Measurements from ENCODE around the gene CSF3.

The CSF3 gene

DNA sequence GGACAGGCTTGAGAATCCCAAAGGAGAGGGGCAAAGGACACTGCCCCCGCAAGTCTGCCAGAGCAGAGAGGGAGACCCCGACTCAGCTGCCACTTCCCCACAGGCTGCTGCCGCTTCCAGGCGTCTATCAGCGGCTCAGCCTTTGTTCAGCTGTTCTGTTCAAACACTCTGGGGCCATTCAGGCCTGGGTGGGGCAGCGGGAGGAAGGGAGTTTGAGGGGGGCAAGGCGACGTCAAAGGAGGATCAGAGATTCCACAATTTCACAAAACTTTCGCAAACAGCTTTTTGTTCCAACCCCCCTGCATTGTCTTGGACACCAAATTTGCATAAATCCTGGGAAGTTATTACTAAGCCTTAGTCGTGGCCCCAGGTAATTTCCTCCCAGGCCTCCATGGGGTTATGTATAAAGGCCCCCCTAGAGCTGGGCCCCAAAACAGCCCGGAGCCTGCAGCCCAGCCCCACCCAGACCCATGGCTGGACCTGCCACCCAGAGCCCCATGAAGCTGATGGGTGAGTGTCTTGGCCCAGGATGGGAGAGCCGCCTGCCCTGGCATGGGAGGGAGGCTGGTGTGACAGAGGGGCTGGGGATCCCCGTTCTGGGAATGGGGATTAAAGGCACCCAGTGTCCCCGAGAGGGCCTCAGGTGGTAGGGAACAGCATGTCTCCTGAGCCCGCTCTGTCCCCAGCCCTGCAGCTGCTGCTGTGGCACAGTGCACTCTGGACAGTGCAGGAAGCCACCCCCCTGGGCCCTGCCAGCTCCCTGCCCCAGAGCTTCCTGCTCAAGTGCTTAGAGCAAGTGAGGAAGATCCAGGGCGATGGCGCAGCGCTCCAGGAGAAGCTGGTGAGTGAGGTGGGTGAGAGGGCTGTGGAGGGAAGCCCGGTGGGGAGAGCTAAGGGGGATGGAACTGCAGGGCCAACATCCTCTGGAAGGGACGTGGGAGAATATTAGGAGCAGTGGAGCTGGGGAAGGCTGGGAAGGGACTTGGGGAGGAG lies at the start of gene CSF3:
CSF3 (plus strand) TSS at position 436 of the 993 bp plus-strand sequence; CDS start at position 471, 35 bp downstream.
- no peak for DNase-seq (ENCODE audit: low read depth)

- DNase-seq (ENCODE audit: low read depth) = no peak
Measured at GRCh38 chr17:39966771-39967170, 48.5 kb upstream of the CSF3 start.

- DNase-seq (ENCODE audit: low read depth) = no peak
Measured at GRCh38 chr17:39968761-39969160, 46.5 kb upstream of the CSF3 start.

- no peak for DNase-seq (ENCODE audit: low read depth)
Measured at GRCh38 chr17:39969375-39969774, 45.9 kb upstream of the CSF3 start.

DNA sequence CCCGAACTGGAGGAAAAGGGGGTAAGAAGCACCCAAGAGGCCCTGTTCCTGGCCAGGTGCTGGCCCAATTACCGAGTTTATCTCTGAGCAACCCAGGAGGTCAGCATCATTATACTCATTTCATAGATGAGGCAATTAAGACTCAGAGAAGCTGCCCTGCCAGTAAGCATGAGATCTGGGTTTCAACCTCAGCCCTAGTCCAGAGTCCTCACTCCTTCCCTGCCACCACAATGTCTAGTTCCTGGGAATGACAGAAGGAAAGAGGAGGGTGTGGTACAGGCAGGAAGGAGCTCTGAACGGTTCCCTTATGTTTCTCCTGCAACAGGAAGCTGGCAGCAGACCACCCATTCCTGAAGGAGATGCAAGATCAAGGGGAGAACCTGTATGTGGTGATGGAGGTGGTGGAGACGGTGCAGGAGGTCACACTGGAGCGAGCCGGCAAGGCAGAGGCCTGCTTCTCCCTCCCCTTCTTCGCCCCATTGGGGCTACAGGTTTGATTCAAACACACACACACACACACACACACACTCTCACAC lies 45.0 kb upstream of the CSF3 start:
- DNase-seq (ENCODE audit: low read depth) = no peak

GRCh38 chr17:39971076-39971603 lies 44.1 kb upstream of the CSF3 start:
- no peak for DNase-seq (ENCODE audit: low read depth)

DNA sequence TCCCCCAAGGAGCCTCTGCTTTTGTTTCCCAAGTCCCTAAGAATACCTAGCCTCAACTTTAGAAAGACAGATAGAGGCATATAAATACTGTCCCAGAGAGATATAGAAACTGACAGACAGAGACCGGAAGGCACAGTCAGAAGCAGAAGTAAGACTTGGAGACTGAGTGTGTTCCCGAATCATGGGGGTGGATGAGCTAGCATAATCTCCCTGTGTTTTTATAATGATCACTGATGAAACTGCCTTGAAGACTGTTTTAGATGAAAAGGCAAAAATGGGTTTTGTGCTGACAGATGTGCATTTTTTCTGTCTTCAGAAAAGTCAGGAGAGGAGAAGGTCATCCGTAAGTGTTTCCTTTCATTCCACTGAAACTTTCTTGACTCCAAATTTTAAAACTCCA lies 43.0 kb upstream of the CSF3 start:
- DNase-seq (ENCODE audit: low read depth) = no peak

DNA sequence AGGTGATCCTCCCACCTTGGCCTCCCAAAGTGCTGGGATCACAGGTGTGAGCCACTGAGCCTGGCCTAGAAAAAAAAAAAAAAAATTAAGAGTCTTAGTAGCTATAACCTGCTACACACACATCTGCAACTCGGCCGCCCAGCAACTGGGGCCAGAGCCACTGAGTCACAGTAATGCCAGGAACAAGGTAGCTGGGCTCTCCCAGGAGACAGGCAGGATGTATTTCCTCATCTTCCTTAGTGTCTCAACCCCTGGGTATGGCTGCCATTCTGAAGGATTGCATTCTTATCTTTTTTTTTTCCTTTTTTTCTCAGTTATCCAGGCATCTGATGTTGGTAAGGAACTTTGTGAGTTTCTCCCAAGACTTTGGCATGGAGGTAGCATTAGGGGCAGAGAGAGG lies 41.7 kb upstream of the CSF3 start:
- no peak for DNase-seq (ENCODE audit: low read depth)

GRCh38 chr17:39974433-39974832 lies 40.8 kb upstream of the CSF3 start:
- DNase-seq (ENCODE audit: low read depth) = no peak

DNA sequence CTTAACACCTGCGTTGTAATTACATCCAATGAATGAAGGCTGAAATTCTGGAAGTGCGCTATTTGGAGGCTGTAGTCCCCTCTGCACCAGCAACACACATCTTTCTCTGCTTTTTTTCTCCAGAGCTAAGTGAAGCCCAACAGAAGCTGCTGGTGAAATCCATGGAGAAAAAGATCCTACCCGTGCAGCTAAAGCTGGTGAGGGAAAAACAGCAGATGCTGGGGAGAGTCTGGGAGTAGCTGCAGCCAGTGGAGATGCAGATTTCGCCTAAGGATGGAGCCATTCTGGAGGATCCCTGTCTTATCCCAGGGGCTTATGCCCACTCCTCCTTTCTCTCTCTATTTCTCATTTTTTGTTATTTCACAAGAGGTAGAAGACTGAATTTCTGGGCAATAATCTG lies 39.4 kb upstream of the CSF3 start:
- DNase-seq (ENCODE audit: low read depth) = no peak

GRCh38 chr17:39979016-39979670 lies 36.1 kb upstream of the CSF3 start:
- peak; percentile 74 for DNase-seq (ENCODE audit: low read depth)

DNA sequence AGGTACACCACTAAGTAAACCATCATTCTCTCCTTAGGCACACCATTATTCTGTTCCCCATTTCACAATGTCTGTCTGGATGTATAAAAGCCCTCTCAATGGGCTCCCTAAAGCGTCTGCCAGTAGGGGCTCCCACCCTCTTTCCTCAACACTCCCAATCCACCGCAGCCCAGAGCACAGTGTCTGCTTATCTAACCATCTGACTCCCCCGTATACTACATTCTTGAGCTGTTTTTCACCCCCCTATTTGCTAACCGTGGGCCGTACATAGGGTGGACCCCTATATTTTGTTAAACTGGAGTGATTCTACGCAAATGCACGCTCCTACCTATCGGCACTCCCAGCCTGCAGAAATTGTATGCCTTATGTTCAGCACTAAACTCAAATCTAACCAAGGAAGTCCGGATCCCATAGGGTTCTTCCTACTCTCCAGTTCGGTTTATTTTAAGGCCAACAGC lies 35.3 kb upstream of the CSF3 start:
- no peak for DNase-seq (ENCODE audit: low read depth)

- DNase-seq (ENCODE audit: low read depth) = peak; percentile 98
Measured at GRCh38 chr17:39980351-39981206, 34.7 kb upstream of the CSF3 start, which contains the start of gene PSMD3. Gene PSMD3 (plus strand): TSS chr17:39980807. CDS start chr17:39980971, 164 bp downstream.

- DNase-seq (ENCODE audit: low read depth) = no peak
Measured at GRCh38 chr17:39981207-39981741, 34.0 kb upstream of the CSF3 start.

DNA sequence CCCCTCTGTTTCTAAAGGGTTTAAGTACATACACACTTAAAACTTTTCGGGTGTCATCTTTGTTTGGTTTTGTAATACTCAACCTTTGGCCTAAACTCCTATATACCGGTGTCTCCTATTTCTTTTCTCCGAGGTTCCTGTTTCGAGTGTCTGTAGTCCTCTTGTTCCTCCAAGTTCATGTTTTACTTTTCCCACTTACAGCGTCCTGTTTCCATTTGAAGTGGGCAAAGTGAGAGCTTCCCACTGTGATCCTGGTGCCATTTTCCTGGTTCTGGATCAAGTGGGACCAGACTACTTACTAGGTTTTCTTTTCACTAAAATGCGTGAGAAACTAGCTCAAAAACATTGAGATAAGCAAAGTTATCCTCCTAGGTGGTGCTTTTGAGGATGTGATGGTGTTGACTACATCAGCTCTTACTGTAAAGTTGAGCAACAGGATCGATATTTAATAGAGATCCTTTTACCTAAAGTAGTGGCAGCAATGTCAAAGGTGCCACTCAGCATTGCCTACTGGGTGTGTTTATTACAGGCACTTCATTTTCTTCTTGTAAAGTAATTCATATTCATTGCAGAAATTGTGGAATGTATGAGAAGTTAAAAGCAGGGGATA lies 33.4 kb upstream of the CSF3 start:
- no peak for DNase-seq (ENCODE audit: low read depth)

DNA sequence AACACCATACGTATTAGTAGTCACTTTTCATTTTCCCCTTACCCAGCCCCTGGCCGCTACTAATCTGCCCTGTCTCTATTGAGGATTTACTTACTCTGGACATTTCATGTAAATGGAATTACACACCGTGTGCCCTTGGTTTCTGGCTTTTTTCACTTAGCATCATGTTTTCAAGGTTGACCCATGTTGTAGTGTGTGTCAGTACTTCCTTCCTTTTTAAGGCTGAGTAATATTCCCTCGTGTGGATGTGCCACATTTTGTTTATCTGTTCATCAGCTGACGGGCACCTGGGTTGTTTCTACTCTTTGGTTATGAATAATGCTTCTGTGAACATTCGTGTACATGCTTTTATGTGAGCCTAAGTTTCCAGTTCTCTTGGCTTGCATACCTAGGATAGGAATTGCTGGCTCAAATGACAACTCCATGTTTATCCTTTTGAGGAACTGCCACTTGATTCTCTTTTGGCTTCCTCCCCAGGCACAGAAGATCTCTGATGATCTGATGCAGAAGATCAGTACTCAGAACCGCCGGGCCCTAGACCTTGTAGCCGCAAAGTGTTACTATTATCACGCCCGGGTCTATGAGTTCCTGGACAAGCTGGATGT lies 26.9 kb upstream of the CSF3 start:
- no peak for DNase-seq (ENCODE audit: low read depth)

GRCh38 chr17:39994448-39994847 lies 20.8 kb upstream of the CSF3 start:
- no peak for DNase-seq (ENCODE audit: low read depth)

- no peak for DNase-seq (ENCODE audit: low read depth)
Measured at GRCh38 chr17:39995438-39995837, 19.8 kb upstream of the CSF3 start.

- no peak for DNase-seq (ENCODE audit: low read depth)
Measured at GRCh38 chr17:39996162-39996561, 19.1 kb upstream of the CSF3 start.

DNA sequence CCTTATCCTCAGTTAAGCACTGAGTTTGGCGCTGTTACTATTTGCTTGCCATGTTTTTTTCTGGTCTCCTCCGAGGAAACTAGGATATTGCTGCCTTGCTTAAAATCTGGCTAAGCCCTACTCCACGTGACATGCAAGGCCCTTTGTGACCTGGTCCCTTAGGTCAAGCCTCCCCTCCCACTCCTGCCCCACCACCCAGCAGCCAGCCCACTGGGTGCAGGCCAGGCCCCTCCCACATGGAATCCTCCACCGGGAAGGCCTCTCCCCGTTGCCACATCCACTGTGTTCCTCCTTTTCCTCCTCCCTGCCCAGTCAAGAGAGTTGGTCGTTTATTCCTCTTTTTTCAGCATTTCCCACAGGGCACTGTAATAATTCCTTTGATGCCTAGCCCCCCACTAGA lies 18.4 kb upstream of the CSF3 start:
- no peak for DNase-seq (ENCODE audit: low read depth)
